Stimulated activated CD4-positive, alpha-beta T cell treated with anti-CD3 and anti-CD28 coated beads, Interleukin-2, amount 100 ng/mL, for 4 hours (primary cell): ENCODE data around the gene SCCPDH.
"Not testable (repeated sequence)": the region's sequence is repeated elsewhere in the genome, so short reads cannot be mapped to it uniquely, and the experiment has no call there.

Experiments
- DNase-seq: peaks from one replicate; pipeline ENCODE4 v3.0.0-alpha.2; 2020; ENCODE audit warnings: low read depth

Gene SCCPDH

DNA sequence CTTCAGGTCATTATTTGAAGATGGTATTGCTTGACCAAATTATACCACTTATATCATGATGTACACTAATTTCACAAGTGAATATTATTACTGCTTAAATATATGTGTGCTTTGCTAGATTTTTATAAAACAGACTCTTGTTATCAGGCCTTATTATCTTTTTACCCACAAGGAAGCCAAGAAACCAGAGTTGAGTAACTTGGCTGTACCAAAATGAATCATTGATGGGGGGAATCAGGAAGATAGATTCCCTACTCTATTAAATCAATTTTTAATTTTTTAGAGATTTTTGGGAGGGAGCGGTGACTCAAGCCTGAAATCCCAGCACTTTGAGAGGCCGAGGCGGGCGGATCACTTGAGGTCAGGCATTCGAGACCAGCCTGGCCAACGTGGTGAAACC is 16.0 kb upstream of the SCCPDH start:
- DNase-seq: no peak

DNA sequence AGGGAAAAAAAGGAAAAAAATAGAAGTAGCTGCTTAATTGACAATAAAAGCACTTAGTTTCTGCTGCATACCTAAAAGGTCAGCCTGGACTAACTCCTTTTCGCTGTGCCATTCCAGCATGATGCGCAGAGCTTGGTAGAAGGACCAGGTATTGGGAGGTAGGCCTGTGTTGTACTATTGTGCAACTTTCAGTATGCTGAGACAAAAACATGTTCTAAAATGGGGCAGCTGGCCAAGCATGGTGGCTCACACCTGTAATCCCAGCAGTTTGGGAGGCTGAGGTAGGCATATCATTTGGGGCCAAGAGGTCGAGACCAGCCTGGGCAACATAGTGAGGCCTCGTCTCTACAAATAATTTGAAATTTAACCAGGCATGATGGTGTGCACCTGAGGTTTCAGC is 15.0 kb upstream of the SCCPDH start:
- DNase-seq: no peak

DNA sequence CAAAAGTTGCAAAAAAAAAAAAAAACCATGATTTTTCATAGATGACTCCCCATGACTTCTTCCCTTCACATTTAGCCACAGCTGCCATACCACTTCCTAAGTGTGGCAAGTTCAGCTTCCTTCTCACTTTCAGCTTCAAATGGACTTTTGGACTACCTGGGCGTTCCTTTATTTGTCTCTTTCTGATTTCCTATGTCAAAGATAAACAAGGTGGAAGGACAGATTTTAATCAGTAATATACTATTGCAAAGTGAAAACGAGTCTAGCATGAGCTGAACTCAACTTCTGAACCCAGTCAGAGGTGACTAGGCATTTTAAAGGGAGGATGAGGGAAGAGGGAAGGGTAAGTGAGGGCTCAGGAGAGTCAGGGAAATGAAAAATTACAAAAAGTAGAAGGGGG is 14.4 kb upstream of the SCCPDH start:
- no peak for DNase-seq

DNA sequence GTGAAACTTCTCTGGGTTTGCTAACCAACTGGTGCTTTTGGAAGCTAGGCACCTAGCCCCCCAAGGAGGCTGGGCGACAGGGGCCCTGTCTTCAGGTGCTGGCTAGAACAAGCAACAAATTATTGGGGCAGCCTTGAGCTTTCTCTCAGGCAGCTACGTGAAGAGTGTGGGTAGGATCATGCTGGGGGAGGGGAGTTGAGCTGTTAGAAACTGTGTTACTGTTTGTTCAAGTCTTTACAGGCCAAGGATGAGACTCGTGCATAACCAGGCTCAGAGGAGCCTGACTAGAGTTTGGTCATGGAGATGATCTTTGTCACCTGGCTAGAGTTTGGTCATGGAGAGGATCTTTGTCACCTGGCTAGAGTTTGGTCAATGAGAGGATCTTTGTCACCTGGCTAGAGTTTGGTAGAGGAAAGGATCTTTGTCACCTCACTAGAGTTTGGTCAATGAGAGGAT is 12.6 kb upstream of the SCCPDH start:
- DNase-seq: no peak

DNA sequence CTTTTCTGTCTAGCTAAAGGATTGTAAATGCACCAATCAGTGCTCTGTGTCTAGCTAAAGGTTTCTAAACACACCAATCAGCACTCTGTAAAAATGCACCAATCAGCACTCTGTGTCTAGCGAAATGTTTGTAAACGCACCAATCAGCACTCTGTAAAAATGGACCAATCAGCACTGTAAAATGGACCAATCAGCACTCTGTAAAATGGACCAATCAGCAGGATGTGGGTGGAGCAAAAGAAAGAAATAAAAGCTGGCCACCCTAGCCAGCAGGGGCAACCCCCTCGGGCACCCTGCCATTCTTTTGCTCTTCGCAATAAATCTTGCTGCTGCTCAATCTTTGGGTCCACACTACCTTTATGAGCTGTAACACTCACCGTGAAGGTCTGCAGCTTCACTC is 11.8 kb upstream of the SCCPDH start:
- DNase-seq: not testable (repeated sequence)

DNA sequence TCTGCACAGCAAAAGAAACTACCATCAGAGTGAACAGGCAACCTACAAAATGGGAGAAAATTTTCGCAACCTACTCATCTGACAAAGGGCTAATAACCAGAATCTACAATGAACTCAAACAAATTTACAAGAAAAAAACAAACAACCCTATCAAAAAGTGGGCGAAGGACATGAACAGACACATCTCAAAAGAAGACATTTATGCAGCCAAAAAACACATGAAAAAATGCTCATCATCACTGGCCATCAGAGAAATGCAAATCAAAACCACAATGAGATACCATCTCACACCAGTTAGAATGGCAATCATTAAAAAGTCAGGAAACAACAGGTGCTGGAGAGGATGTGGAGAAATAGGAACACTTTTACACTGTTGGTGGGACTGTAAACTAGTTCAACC is 4.8 kb upstream of the SCCPDH start:
- not testable (repeated sequence) for DNase-seq

DNA sequence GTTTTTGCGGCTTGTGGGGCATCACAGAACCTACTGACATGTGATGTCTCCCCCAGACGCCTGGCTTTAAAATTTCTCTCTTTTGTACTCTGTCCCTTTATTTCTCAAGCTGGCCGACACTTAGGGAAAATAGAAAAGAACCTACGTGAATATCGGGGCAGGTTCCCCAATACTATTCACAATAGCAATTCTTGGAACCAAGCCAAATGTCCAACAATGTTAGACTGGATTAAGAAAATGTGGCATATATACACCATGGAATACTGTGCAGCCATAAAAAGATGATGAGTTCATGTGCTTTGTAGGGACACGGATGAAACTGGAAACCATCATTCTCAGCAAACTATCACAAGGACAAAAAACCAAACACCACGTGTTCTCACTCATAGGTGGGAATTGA is 3.4 kb upstream of the SCCPDH start:
- DNase-seq: not testable (repeated sequence)

DNA sequence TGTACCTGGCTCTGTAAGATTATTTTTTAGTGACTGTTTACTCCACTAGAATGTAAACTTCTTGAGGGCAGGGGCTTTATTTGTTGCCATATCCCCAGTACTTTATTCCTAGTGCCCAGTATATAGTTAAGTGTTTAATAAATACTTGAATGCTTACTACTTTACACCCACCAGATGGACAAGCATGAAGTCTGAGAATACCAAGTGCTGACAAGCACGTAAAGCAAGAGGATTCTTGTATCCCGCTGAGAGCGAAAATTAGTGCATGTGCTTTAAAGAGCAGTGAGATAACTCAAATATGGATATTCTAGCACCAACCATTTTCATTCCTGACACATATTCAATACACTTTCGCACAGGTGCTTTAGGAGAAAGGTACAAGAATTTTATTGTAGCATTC is 1.5 kb upstream of the SCCPDH start:
- no peak for DNase-seq

DNA sequence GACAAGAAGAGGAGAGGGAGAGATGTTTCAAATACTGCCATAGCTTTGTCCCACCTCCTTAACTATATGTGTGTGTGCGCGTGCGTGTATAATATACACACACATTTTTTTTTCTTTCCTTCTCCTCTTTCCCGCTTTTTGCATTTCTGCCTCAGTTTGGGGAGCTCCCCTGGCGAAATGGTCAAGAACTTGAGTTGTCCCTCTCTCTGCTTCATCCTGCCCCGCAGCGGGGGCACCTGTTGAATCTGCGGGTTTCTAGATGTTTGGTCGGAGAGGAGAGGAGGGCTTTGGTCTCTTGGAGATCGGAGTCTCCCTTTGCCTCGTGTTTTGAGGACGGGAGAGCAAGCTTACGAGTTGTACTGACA is 504 bp downstream of the SCCPDH start:
- no peak for DNase-seq

DNA sequence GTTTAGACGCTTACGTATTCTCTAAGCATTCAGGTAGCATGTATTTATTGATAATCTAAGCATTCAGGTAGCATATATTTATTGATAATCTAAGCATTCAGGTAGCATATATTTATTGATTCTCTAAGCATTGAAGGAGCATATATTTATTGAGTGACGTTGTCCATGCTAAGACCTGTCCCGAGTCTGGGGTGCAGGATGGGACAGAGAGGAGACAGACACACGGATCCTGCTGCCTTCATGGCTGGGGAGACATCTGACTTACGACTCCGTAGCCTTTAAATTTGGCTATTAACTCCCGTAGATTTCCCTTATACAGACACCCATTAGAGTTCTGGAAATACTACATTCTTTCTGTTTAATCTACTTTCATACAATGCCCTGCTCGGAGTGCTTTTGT is 982 bp downstream of the SCCPDH start:
- no peak for DNase-seq

DNA sequence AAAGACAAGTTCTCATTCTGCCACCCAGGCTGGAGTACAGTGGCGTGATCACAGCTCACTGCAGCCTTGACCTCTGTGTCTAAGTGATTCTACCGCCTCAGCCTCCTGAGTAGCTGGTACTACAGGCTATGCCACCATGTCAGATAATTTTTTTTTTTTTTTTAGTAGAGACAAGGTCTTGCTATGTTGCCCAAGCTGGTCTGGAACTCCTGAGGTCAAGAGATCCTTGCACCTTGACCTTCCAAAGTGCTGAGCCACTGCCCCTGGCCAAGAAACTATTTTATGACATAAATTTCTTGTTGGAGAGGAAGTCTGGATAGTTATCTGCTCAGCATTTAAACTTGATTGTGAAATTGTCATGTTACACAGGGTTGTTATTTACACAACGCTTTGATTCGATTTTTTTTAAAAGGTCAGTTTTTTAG is 2.1 kb downstream of the SCCPDH start:
- DNase-seq: no peak

DNA sequence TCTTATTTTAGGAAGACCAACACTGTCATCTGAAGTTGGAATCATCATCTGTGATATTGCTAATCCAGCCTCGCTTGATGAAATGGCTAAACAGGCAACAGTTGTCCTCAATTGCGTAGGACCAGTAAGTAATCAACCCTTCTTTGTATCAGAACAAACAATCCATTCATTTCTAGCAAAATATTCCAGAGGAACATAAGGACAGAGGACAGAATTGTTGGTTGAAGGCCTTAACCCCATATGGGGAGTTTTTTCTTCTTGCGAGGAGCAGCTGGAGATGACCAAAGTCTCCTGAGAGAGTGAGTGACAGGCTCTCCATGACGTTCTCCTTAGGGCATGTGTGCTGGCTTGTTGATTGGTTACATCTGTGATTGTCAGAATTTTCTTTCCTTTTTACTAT is 2.7 kb downstream of the SCCPDH start:
- DNase-seq: no peak

DNA sequence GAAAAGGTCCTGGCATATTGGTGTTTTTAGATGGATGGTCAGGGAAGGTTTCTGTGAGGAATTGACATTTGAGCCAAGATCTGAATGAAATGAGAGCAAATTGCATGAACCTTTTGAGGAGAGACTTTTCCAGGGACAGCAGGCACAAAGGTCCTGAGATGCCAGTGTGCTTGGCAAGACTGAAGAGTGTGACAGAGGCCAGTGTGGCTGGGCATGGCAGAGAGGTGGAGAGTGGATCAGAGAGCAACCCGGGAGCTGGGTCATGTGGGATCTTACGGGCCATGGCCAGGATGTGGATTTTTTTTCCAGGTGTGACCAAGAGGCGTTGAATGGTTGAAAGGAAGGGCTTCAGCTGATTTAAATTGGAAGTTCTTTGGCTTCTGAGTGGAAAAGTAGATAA is 3.4 kb downstream of the SCCPDH start:
- DNase-seq: no peak

DNA sequence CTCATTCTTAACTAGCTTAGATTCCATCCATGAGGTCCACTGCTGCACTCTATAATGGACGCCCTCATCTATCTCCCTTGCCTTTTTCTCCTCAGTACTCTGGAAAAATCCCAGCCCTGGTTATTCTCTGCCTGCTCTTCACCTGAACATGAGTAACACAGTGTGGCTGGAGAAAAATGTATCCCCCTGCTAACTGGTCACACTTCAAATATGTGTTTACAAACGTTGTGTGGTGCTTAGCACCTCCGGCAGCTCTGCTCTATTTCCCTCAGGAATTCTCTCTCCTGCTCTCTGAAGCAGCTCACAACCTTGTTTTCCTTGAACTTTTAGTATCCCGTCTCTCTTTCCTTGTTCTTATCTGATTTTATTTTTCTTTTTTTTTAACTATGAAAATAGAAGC is 4.1 kb downstream of the SCCPDH start:
- DNase-seq: no peak

DNA sequence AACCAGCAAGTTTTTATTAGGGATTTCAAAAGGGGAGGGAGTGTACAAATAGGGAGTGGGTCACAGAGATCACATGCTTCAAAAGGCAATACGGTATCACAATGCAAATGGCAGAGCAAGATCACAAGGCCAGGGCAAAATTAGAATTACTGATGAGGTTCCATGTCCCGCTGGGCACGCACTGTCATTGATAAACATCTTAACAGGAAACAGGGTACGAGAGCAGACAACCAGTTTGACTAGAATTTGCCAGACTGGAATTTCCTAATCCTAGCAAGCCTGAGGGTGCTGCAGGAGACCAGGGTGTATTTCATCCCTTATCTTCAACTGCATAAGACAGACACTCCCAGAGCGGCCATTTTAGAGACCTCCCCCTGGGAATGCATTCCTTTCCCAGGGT is 4.8 kb downstream of the SCCPDH start:
- not testable (repeated sequence) for DNase-seq

DNA sequence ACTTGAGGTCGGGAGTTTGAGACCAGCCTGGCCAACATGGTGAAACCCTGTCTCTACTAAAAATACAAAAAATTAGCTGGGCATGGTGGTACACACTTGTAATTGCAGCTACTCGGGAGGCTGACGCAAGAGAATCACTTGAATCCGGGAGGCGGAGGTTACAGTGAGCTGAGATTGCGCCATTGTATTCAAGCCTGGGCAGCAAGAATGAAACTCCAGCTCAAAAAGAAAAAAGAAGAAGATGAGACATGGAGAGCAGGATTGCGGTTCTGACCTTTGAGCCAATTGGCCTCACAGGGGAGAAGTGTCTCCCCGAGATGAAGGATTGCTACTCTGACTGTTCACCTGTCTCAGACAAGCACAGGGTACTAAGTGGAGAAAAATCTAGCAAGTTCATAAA is 6.6 kb downstream of the SCCPDH start:
- DNase-seq: no peak

DNA sequence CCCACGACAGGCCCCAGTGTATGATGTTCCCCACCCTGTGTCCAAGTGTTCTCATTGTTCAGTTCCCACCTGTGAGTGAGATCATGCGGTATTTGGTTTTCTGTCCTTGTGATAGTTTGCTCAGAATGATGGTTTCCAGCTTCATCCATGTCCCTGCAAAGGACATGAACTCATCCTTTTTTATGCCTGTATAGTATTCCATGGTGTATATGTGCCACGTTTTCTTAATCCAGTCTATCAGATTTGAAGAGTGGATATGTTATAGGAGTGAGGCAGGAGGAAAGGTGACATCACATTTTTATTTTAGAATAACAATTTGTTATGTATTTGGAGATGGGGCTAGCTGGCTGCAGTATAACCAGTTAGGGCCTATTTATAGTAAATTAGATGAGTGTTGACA is 7.7 kb downstream of the SCCPDH start:
- DNase-seq: not testable (repeated sequence)

DNA sequence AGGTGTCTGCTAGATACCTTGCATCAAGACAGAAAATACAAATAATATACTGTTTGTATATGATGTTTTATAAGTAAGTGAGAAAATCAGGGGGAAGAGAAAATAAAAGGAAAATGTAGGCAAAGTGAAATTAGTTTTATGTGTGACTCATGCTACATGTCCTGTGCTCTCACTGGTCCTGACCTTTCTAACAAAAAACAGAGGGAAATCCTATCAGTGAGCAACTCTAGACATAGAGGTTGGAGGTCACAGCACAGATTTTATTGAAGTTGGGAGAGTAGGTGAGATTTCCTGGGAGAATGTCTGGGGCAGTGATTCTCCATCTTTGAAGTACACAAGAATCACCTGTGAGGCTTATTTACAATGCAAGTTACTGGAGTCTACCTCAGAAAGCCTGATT is 9.5 kb downstream of the SCCPDH start:
- DNase-seq: no peak

DNA sequence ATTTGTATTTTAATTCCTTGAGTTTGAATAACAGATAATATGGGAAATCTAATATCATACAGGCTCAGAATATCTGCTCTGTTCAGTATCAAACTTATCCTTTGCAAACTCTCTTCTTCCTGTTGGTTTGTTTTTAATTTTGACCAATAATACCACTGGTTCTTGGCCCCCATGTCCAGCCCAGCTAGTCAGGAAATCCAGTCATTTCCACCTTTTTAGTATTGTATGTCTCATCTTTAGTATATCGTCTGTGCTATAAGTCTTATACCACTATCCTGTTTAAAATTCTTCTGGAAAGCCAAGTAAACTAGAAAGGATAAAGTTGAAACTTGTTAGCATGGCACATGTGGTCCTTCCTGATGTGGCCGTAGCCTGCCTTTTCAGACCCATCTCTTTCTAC is 10.7 kb downstream of the SCCPDH start:
- DNase-seq: no peak

DNA sequence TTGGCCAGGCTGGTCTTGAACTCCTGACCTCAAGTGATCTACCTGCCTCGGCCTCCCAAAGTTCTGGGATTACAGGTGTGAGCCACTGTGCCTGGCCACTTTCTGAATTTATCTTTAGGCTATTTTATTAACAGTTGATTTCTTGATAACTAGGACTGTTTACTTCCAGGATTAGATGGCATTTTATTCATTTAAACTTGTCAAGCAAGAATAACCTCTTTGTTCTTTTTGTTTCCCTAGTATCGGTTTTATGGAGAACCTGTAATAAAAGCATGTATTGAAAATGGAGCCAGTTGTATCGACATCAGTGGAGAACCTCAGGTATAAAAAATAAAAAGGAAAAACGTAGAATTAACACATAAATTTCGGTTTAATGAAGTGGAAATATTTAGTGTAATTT is 11.5 kb downstream of the SCCPDH start:
- DNase-seq: no peak

DNA sequence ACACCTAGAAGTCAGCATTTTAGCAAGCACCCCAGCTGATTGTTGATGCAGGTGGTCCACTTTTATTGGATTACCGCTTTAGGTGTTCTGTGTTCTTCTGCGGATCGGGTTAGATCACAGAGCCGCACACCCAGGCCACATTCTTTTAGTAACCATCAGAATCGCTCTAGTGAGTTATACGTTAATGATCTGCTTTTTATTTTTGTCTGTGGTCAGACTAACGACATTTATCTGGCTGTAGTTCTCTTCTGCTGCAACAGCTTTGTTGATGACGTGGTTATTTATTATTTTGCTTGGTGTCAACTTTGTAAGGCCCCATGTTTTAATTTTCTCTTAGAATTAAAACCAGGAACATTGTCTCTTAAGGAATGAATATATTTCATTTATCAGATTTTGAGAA is 18.2 kb downstream of the SCCPDH start:
- no peak for DNase-seq

DNA sequence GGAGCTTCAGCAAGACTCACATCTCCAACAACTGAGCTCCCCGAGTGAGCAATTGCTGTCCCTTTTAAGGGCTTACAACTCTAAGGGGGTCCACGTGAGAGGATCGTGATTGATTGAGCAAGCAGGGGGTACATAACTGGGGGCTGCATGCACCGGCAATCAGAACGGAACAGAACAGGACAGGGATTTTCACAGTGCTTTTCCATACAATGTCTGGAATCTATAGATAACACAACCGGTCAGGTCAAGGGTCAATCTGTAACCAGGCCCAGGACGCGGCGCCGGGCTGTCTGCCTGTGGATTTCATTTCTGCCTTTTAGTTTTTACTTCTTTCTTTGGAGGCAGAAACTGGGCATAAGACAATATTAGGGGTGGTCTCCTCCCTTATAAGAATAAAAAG is 21.9 kb downstream of the SCCPDH start:
- not testable (repeated sequence) for DNase-seq

DNA sequence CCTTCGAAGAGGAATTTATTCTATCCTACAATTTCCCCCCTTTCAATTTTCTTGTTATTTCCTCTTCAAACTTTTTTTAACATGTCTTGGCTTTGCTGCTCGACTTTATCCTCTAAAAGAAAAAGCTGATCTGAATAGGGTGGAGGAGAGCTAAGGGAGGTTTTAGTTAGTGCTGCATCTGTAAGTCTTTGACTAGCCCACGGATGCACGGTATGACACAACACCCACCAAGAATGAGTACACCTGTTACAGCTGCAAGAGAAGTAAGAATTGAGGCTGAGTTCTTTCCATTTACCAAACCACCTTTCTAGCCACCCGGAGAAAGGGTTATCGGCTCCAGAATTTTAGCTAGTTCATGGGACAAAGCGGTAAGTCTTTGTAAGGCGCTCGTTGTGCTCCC is 23.8 kb downstream of the SCCPDH start:
- DNase-seq: no peak

DNA sequence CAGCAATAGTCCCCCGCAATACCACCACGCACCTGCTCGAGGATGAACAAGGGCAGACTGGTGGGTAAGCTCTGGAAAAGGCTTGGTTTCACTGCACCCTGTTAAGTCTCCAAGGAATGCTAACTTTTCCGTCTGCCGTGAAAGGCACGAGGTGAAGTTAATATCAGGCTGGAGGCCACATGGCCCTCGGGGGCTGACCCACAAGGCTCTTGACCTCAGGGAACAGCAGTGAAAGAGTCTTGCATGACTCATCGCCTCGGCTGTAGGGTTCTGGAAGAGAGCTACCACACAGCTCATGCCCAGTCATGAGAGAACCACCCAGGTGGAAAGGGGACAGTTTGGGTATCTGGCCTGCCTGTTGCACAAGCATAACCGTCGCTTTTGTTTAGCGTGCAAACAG is 24.7 kb downstream of the SCCPDH start:
- DNase-seq: no peak

DNA sequence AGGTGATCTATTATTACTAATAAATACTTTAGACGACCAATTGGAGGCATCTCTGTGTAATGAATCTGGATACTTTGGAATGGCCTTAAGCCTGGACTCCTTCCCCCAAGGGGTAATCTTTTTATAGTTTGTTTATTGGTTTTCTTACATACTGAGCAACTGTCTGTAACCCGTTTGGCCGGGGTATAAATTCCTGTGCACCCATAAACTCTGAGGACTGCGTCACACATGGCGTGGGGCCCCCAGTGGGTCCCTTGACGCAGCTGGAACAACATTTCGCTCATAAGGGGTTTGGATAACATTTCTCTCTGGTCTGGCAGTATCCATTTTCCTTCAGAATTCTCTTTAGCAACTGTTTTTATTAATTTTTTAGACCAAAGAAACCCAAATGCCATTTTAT is 26.5 kb downstream of the SCCPDH start:
- no peak for DNase-seq
